Liver (tissue), 3 donors: ENCODE results near the gene RGS3.

ENCODE experiments used
- CTCF ChIP-seq: fragments of 150-350 bp; IDR thresholded peaks from 2 replicates; pipeline ENCODE4 v1.5.1; 2017; ENCODE audit warnings: improper control_type of control experiment, low read depth, low read length; ENCODE audit not compliant: missing input control
- EGR1 ChIP-seq, 2 donors: IDR thresholded peaks; 2 replicates each; pipeline ENCODE4 v1.6.1; 2016 to 2018; ENCODE audit warnings: antibody characterized with exemption in 2 of 2, low read depth in 2 of 2
- RAD21 ChIP-seq, 2 donors: IDR thresholded peaks; 2 replicates each; pipeline ENCODE4 v1.6.1; 2016; ENCODE audit warnings: antibody characterized with exemption in 2 of 2, mild to moderate bottlenecking in 2 of 2
- RXRA ChIP-seq, 2 donors: IDR thresholded peaks; 2 replicates each; pipeline ENCODE4 v1.6.1; 2017 to 2018; ENCODE audit warnings: antibody characterized with exemption in 2 of 2, mild to moderate bottlenecking in 1 of 2
- SP1 ChIP-seq: IDR thresholded peaks from 2 replicates; pipeline ENCODE4 v1.6.1; 2018; ENCODE audit warnings: antibody characterized with exemption, mild to moderate bottlenecking
- YY1 ChIP-seq: IDR thresholded peaks from 2 replicates; pipeline ENCODE4 v1.6.1; 2016; ENCODE audit warnings: antibody characterized with exemption, mild to moderate bottlenecking
- donor health status: healthy.
- donor health status: healthy.

- TF ChIP-seq RAD21 (IDR thresholded peaks at IDR 0.05), result no peak
- no peak for TF ChIP-seq SP1
- TF ChIP-seq CTCF, result no peak
- TF ChIP-seq RXRA (IDR thresholded peaks at IDR 0.05), result no peak
- no peak for TF ChIP-seq EGR1 (IDR thresholded peaks at IDR 0.05; ENCODE audit: low read depth in 2 of 2)
- TF ChIP-seq YY1, result no peak
Measured at GRCh38 chr9:113461943-113462342, 1.6 kb upstream of the RGS3 start.
